UCSD-AML1 (cell line): Measurements from ENCODE around the gene BST2.

Experiments
- DNase-seq: peaks from one replicate; lab custom pipeline; 2025; ENCODE audit not compliant: unreplicated experiment; lab: John Stamatoyannopoulos, UW

Gene BST2

DNA sequence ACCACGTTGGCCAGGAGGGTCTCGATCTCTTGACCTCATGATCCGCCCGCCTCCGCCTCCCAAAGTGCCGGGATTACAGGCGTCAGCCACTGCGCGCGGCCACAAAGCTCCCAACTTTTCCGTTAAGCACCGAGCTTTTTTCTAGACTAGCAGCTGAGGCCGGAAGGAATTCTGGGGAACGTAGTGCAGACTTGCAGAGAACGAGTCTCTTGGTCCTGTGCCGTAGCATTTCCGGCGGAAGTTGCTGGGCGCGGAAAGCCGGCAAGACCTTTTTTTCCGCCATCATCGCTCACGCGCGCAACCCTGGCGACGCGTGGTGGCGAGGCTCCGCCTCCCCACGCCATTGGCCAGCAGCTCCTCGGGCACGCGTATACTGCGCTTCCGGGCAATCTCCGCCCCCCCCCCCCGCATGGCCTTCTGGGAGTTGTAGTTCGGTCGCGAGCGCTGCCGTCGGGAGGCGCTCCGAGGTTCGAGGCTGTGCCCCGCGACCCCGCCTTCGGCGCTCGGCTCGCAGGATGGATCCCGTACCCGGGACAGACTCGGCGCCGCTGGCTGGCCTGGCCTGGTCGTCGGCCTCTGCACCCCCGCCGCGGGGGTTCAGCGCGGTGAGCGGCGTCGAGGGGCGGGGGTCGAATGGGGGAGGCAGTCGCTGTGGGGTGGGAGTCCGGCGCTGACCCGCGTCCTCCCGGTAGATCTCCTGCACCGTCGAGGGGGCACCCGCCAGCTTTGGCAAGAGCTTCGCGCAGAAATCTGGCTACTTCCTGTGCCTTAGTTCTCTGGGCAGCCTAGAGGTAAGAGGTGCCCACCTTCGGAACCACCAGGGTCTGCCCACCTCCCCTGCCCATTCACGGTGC lies 14.4 kb upstream of the BST2 start, which contains the start of gene MVB12A:
MVB12A (plus strand) TSS at position 427 of the 854 bp plus-strand sequence; CDS start at position 516, 89 bp downstream.
- peak; percentile 98 for DNase-seq

GRCh38 chr19:17419154-17419620 lies 13.8 kb upstream of the BST2 start:
- no peak for DNase-seq

GRCh38 chr19:17418710-17419109 lies 13.3 kb upstream of the BST2 start:
- DNase-seq = no peak

DNA sequence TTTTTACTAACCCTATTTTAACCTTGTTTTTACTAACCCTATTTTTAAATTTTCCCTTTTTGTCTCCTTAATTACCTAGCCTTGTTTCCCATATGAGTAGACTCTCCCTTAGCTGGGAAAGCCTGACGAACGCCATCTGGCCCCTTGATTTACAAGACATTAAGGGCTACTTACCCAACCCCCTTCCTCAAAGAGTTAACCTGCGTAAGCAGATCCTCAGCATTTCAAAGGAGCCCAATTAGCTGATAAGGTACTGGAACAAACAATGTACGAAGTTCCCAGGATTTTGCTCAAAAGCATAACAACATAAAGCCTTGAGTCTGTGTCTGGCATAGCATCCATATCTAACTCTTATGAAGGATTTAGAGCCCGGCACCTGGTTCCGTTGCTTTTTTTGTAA lies 9.7 kb upstream of the BST2 start:
- DNase-seq = no peak

DNA sequence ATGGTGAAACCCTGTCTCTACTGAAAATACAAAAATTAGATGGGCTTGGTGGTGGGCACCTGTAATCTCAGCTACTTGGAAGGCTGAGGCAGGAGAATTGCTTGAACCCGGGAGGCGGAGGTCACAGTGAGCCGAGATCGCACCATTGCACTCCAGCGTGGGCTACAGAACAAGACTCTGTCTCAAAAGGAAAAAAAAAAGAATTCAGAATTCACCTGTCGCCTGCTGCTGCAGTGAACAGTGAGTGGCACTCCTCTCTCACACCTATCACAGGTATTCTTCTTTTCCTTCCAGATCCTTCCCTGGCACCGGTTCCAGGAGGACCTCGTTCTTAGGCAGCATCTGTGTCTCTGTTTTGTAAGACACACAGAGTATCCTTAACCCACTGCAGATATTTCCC lies 8.7 kb upstream of the BST2 start:
- no peak for DNase-seq

DNA sequence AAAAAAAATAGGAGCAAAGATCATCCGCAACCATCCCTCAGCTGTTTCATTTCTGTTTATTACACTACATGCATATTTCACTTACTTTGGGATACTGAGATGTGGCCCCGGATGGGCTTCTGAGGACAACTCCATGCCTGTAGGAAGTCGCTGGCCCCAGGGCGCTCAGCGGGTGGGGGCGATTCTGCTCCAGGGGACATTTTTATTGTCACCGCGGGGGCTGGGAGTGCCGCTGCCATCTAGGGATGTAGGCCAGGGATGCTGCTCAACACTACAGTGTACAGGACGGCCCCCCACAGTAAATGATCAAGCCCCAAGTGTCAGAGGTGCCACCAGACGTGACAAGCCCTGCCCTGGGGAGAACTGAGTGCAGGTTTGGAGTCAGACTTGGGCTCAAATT lies 6.4 kb upstream of the BST2 start:
- no peak for DNase-seq

GRCh38 chr19:17409990-17410389 lies 4.6 kb upstream of the BST2 start:
- DNase-seq = no peak

- DNase-seq = no peak
Measured at GRCh38 chr19:17406887-17407196, 1.4 kb upstream of the BST2 start.

DNA sequence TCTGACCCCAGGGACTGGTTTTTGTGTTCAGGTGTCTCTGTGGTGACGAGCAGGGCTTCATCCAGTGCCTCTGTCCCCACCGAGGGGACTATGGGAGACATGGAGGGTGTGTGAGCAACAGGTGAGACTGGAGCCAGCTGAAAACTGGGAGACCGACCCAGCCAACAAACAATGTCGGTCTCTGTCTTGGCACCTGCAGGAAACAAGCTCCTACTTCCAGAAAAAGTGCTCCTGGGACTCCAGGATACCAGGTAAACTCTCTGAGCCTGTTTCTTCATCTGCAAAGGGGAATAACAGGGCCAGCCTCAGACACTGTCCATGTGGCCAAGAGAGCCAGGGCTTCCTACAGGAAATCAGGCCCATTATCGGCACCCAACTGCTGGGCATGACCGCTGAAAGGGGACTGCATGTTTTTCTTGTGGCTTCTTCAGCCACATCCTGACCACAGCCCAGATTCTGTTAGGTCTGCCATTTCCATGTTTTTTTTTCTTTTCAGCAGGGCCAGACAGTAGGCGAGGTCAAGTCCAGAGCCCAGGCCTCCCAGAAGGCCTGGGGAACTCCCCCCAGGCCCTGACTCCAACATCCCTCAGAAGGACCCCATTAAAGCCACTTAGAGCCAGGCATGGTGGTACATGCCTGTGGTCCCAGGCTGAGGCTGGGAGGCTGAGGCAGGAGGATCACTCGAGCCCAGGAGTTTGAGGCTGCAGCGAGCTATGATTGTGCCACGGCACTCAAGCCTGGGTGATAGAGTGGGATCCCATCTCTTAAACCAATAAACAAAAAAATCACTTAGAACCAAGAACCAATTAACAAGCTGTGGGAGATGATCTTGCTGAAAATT lies 836 bp upstream of the BST2 start:
- DNase-seq = peak; percentile 83

DNA sequence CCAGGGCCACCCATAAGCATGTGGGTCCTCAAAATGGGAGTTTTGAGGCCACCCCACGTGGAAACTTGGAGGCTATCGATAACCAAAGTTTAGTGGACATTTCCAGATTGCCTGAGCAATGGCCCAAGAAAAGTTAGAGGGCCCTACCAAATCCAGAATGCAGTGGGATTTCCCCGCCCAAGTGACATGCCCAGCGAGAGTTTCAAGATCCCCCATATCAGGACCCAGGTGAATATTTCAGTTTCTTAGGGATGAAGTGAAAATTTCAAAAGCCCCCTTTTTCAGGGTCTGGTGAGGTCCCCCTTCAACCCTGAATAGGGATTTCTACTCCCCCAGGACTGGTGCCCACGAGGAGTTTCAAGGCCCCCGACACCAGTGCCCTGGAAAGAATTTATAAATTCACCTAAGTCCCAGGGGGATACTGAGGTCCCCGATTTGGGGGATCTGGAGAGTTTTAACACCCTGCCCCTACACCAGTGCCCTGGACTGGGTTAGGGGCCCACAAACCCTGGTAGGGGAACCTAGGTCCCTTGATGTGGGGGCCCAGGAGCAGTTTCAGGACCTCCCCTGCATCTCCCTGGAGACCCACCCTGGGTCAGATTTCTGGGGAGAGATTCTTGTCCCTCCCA lies 695 bp downstream of the BST2 start:
- DNase-seq = no peak

GRCh38 chr19:17404015-17404414 lies 1.4 kb downstream of the BST2 start:
- no peak for DNase-seq

DNA sequence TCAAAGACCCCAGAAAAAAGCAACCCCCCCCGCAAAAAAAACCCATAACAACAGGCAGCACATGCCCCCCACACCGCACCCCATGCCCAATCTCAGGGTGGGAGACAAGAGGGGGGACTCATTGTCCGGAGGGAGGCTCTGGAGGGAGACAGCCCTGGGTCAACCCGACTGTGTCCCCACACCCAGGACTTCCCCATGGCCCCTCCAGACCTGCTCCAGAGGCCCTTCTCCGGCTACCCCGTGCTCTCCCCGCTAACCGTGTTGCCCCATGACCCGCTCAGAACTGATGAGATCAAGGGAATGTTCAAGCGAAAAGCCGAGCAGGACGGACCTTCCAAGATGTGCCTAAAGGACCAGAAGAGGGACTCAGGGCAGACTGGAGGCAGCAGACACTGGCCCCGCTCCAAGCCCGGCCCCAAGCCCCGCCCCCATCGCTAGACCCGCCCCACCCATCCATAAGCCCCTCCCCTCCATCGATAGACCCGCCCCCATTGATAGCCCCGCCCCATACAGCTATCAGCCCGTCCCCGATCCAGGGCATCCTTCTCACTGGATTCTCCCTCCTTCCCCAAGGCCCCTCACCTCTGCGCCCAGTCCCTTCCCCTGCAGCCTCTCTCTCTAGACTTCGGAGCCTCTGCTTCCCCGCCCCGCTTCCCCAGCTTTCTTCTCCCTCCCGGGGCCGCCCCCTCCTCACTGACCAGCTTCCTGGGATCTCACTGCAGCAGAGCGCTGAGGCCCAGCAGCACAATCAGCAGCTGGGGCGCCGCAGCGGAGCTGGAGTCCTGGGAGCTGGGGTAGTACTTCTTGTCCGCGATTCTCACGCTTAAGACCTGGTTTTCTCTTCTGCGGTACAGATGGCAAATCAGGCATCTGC lies 2.2 kb downstream of the BST2 start:
- peak; percentile 65 for DNase-seq

DNA sequence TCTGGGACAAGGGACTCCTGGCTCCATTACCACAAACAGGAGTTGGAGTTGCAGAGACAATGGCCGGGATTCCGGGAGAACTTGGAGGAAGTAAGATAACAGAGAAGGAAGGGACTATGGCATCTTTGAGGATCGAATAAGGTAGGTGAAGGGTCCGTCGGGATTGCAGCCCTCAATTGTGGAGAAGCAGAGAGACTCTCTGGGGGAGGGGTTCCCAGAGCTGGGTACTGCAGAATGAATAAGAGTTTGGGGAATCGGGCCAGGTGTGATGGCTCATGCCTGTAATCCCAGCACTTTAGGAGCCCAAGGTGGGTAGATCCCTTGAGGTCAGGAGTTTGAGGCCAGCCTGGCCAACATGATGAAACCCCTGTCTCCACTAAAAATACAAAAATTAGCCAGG lies 3.8 kb downstream of the BST2 start:
- no peak for DNase-seq

DNA sequence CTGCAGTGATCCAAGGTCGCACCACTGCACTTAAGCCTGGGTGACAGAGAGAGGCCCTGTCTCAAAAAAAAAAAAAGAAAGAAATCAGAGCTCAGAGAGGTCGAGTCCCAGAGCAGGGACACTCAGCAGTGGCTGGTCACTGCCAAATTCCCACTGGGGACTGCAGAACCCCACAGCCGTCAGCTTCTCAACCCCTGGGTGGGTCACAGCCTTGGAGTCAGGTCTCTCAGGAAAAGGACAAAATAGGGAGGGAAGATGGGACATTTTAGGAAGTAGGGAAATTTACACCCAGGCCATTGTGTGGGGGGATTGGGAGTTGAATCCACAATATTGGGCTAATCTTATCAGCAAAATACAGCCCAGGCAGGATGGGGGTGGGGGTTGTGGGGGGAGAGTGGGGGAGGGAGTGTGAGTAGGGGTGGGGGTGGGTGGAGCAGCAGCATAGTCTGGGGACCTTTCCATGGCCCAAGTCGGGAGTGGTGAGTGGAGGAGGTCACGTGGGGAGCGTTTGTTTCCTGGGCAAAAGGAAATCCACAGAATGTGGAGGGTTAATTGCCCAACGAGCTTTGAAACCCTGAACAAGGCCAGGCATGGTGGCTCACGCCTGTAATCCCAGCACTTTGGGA lies 6.4 kb downstream of the BST2 start:
- peak; percentile 23 for DNase-seq

DNA sequence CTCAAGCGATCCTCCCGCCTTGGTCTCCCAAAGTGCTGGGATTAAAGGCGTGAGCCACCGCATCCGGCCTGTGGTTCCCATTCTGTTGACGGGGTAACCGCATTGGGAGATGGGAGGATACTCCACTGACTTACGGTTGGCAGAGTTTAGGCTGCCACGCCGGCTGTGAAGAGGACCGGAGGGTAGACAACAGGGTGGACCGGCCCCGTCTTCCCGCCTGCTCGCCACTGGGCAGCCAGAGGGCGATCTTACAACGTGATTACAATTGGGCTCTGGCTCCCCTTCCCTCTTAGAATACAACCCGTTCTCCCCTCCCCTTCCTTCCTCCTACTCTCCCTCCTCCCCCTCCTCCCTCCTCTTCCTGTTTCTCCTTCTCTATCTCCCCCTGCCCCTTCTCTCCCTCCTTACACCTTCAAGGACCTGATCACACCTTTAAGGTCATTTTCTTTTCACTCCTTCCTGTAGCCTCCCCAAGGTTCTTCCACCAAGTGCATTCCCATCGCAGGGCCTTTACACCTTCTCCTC lies 10.5 kb downstream of the BST2 start:
- DNase-seq = peak; percentile 83

GRCh38 chr19:17393914-17394313 lies 11.5 kb downstream of the BST2 start, which contains the start of gene CCDC194:
CCDC194 (minus strand) TSS chr19:17394196; CDS start chr19:17394158, 38 bp downstream.
- DNase-seq = no peak

- no peak for DNase-seq
Measured at GRCh38 chr19:17393002-17393401, 12.4 kb downstream of the BST2 start.

- DNase-seq = peak; percentile 52
Measured at GRCh38 chr19:17391371-17392151, 13.9 kb downstream of the BST2 start.
